IMR-90 (cell line): ENCODE data around the gene EXT2. TPM values are rescaled to one million over a fixed set of nuclear protein-coding genes. Genes with fewer than 3 reads are reported as not detected.

Experiments
- USF2 ChIP-seq: fragments of 150-350 bp; IDR thresholded peaks from 2 replicates; pipeline ENCODE4 v1.6.1; 2017; ENCODE audit warnings: mild to moderate bottlenecking, antibody characterized with exemption, low read length, low read depth
- polyA plus RNA-seq, 3 experiments: library from polyadenylated mRNA; depleted of rRNA; stranded (reverse); fragments of >200 nt; gene quantifications; 2 replicates each; pipeline ENCODE4 v1.2.3, GENCODE V29; 2012; ENCODE audit warnings: low replicate concordance in 1 of 3
- total RNA-seq: library from RNA; depleted of rRNA; stranded (reverse); fragments of >200 nt; gene quantifications from 2 replicates; pipeline ENCODE4 v1.2.3, GENCODE V29; 2012

Gene EXT2
- total and polyA plus RNA-seq, 2 of the 4 experiments (the other 2 are of a cell fraction), result 75.0 to 85.3 TPM

GRCh38 chr11:44269369-44270351 is 174.2 kb downstream of the EXT2 start (continued):
- no peak for TF ChIP-seq USF2
